HG03521 (cell line): ENCODE data around the gene CEP55.
A peak's percentile ranks its signal among the peaks of the same experiment; 100 is the strongest.

Experiments used
- ATAC-seq: cut with Tn5 transposase; IDR thresholded peaks from one replicate; pipeline ENCODE4 v1.9.1; 2021; ENCODE audit warnings: mild to moderate bottlenecking, moderate library complexity; ENCODE audit not compliant: unreplicated experiment

The CEP55 gene

GRCh38 chr10:93468461-93469213 is 27.8 kb upstream of the CEP55 start:
- no peak for ATAC-seq

GRCh38 chr10:93469454-93469853 is 27.0 kb upstream of the CEP55 start:
- ATAC-seq: no peak

- no peak for ATAC-seq
Observed at GRCh38 chr10:93471110-93471651, 25.2 kb upstream of the CEP55 start.

- no peak for ATAC-seq
Observed at GRCh38 chr10:93473161-93473560, 23.3 kb upstream of the CEP55 start.

GRCh38 chr10:93473804-93474472 is 22.5 kb upstream of the CEP55 start:
- ATAC-seq: no peak

GRCh38 chr10:93475227-93475626 is 21.2 kb upstream of the CEP55 start:
- no peak for ATAC-seq

- no peak for ATAC-seq
Observed at GRCh38 chr10:93475871-93476270, 20.5 kb upstream of the CEP55 start.

- no peak for ATAC-seq
Observed at GRCh38 chr10:93476756-93477155, 19.7 kb upstream of the CEP55 start.

- ATAC-seq: no peak
Observed at GRCh38 chr10:93478873-93479272, 17.5 kb upstream of the CEP55 start.

- ATAC-seq: no peak
Observed at GRCh38 chr10:93481637-93482144, 14.7 kb upstream of the CEP55 start.

- peak; percentile 84 for ATAC-seq
Observed at GRCh38 chr10:93482145-93482834, 14.1 kb upstream of the CEP55 start, which contains the start of gene MYOF. MYOF (minus strand) TSS chr10:93482334; CDS start chr10:93482194, 140 bp downstream.

GRCh38 chr10:93485690-93486089 is 10.7 kb upstream of the CEP55 start:
- no peak for ATAC-seq

- no peak for ATAC-seq
Observed at GRCh38 chr10:93488956-93489528, 7.4 kb upstream of the CEP55 start.

- ATAC-seq: no peak
Observed at GRCh38 chr10:93491602-93492121, 4.8 kb upstream of the CEP55 start.

- ATAC-seq: no peak
Observed at GRCh38 chr10:93493162-93493561, 3.2 kb upstream of the CEP55 start.

- no peak for ATAC-seq
Observed at GRCh38 chr10:93494494-93494893, 1.9 kb upstream of the CEP55 start.

GRCh38 chr10:93495654-93496321 is 624 bp upstream of the CEP55 start:
- ATAC-seq: peak; percentile 17

- ATAC-seq: no peak
Observed at GRCh38 chr10:93498166-93498565, 1.8 kb downstream of the CEP55 start.

GRCh38 chr10:93501650-93502049 is 5.2 kb downstream of the CEP55 start:
- ATAC-seq: no peak

GRCh38 chr10:93503075-93503474 is 6.7 kb downstream of the CEP55 start:
- ATAC-seq: peak; percentile 84
